ENCODE data around the gene PITX2.

GRCh38 chr4:110621328-110621812 is 1.5 kb downstream of the PITX2 start:
- TF ChIP-seq CTCF (IDR thresholded peaks at IDR 0.05; ENCODE audit: low read length) = no peak
- no peak for TF ChIP-seq EZH2 (optimal IDR thresholded peaks at IDR 0.05; ENCODE audit: low read depth, low read length)
- TF ChIP-seq EZH2phosphoT487 (IDR thresholded peaks at IDR 0.05; ENCODE audit: low read length) = no peak
